DND-41 (cell line): Measurements from ENCODE around the gene NARF.
"Not testable (repeated sequence)": the region's sequence is repeated elsewhere in the genome, so short reads cannot be mapped to it uniquely, and the experiment has no call there.

ENCODE experiments used
- ATAC-seq: fragments of 200-7000 bp; cut with Tn5 transposase; 3 replicates; pipeline ENCODE4 v1.9.1; 2021; ENCODE audit warnings: low read depth; ENCODE audit not compliant: insufficient read depth
- DNase-seq: peaks from one replicate; pipeline ENCODE4 v3.0.0-alpha.2; 2020
- H2AFZ ChIP-seq: 2 replicates; pipeline ENCODE4 v1.6.0; 2012; ENCODE audit warnings: low read depth, low read length
- H3K27ac ChIP-seq: 2 replicates; pipeline ENCODE4 v1.5.1; 2012; ENCODE audit warnings: low read length, inconsistent platforms
- H3K27me3 ChIP-seq: fragments of 200-600 bp; sonication (generic); 2 replicates; pipeline ENCODE4 v1.6.0; 2012; ENCODE audit warnings: low read length, mild to moderate bottlenecking, inconsistent platforms; ENCODE audit not compliant: insufficient read depth, poor library complexity
- H3K36me3 ChIP-seq: 2 replicates; pipeline ENCODE4 v1.5.1; 2012; ENCODE audit warnings: low read length, inconsistent platforms; ENCODE audit not compliant: insufficient read depth
- H3K4me1 ChIP-seq: 2 replicates; pipeline ENCODE4 v1.5.1; 2012; ENCODE audit warnings: mild to moderate bottlenecking, low read length; ENCODE audit not compliant: insufficient read depth
- H3K4me2 ChIP-seq: 2 replicates; pipeline ENCODE4 v1.6.0; 2012; ENCODE audit warnings: mild to moderate bottlenecking, moderate library complexity, low read length, inconsistent platforms; ENCODE audit not compliant: insufficient read depth
- H3K4me3 ChIP-seq, 2 experiments: fragments of 200-600 bp in 1 of 2; shearing (Covaris generic) in 1 of 2; 2 replicates each; pipeline ENCODE4 v1.5.1; 2012 to 2016; ENCODE audit warnings: inconsistent platforms in 2 of 2, low read length in 2 of 2, mild to moderate bottlenecking in 2 of 2, low read depth in 1 of 2, moderate library complexity in 1 of 2
- H3K79me2 ChIP-seq: 2 replicates; pipeline ENCODE4 v1.6.0; 2012; ENCODE audit warnings: low read length, inconsistent platforms; ENCODE audit not compliant: insufficient read depth
- H3K9ac ChIP-seq: 2 replicates; pipeline ENCODE4 v1.6.0; 2012; ENCODE audit warnings: low read depth, mild to moderate bottlenecking, inconsistent platforms, low read length, moderate library complexity
- H3K9me3 ChIP-seq: 2 replicates; pipeline ENCODE4 v1.5.1; 2012; ENCODE audit warnings: low read length, moderate library complexity, mild to moderate bottlenecking, inconsistent platforms; ENCODE audit not compliant: insufficient read depth, severe bottlenecking
- H4K20me1 ChIP-seq: 2 replicates; pipeline ENCODE4 v1.6.0; 2012; ENCODE audit warnings: low read length; ENCODE audit not compliant: insufficient read depth
- CTCF ChIP-seq: IDR thresholded peaks from 2 replicates; pipeline ENCODE4 v1.5.1; 2012; ENCODE audit warnings: borderline replicate concordance, low read length, moderate library complexity, mild to moderate bottlenecking; ENCODE audit not compliant: poor library complexity, severe bottlenecking; ENCODE audit errors: extremely low read depth
- EZH2 ChIP-seq: IDR thresholded peaks from 3 replicates; pipeline ENCODE4 v1.6.1; 2012; ENCODE audit warnings: borderline replicate concordance, low read depth, mild to moderate bottlenecking, moderate library complexity, low read length, inconsistent platforms; ENCODE audit not compliant: severe bottlenecking

Gene NARF

GRCh38 chr17:82534401-82534812, 75.9 kb downstream of the NARF start:
- peaks cover 96% of the 10 kb centered on the region for H4K20me1 ChIP-seq
- no peak overlapping the region for H2AFZ ChIP-seq
- 0 out of 2 replicates have a peak, but pooled peaks cover 3% of the 10 kb centered on the region for H3K4me1 ChIP-seq
- no peak overlapping the region for H3K4me3 ChIP-seq
- no peak overlapping the region for H3K27ac ChIP-seq
- H3K79me2 ChIP-seq: peaks cover 99% of the 10 kb centered on the region
- TF ChIP-seq EZH2 (no peak), CTCF (no peak)
- no peak overlapping the region for H3K4me2 ChIP-seq
- no peak overlapping the region for H3K9ac ChIP-seq
- no peak; the same call in 2 of the 3 replicates for ATAC-seq
- no peaks in the 10 kb centered on the region for H3K27me3 ChIP-seq
- H3K9me3 ChIP-seq: no peaks in the 10 kb centered on the region
- no peak for DNase-seq
- H3K36me3 ChIP-seq: peaks cover 17% of the 10 kb centered on the region

- H3K27me3 ChIP-seq: no peaks in the 10 kb centered on the region
- peak overlapping the region; percentile 6 for H3K27ac ChIP-seq
- ATAC-seq (no peak), DNase-seq (no peak)
- no peaks in the 10 kb centered on the region for H3K9me3 ChIP-seq
- 0 out of 2 replicates have a peak overlapping the region, but pooled peaks have one; percentile 5 for H3K9ac ChIP-seq
- H3K4me3 ChIP-seq: no peak overlapping the region
- H3K4me2 ChIP-seq: no peak overlapping the region
- no peaks in the 10 kb centered on the region for H3K4me1 ChIP-seq
- H3K79me2 ChIP-seq: peaks cover 99% of the 10 kb centered on the region
- H4K20me1 ChIP-seq: peaks cover 87% of the 10 kb centered on the region
- no peak for TF ChIP-seq CTCF
- no peak for TF ChIP-seq EZH2
- peaks cover 11% of the 10 kb centered on the region; the same call in 1 of the 2 replicates for H3K36me3 ChIP-seq
- H2AFZ ChIP-seq: no peak overlapping the region
Measured at GRCh38 chr17:82536512-82537201, 78.1 kb downstream of the NARF start.

- not testable (repeated sequence) for H2AFZ ChIP-seq, H3K9ac ChIP-seq, ATAC-seq, H3K27ac ChIP-seq, H3K4me2 ChIP-seq, H3K4me1 ChIP-seq, DNase-seq, H3K27me3 ChIP-seq, H3K4me3 ChIP-seq, H3K9me3 ChIP-seq
- H3K79me2 ChIP-seq: peaks cover 99% of the 10 kb centered on the region
- peaks cover 11% of the 10 kb centered on the region; the same call in 1 of the 2 replicates for H3K36me3 ChIP-seq
- H4K20me1 ChIP-seq: peaks cover 82% of the 10 kb centered on the region
Measured at GRCh38 chr17:82537228-82537627, 78.7 kb downstream of the NARF start.

- peaks cover 14% of the 10 kb centered on the region; the same call in 1 of the 2 replicates for H3K36me3 ChIP-seq
- not testable (repeated sequence) for H3K9me3 ChIP-seq, H2AFZ ChIP-seq, H3K4me2 ChIP-seq, ATAC-seq, H3K4me1 ChIP-seq, H3K27me3 ChIP-seq, H3K27ac ChIP-seq, H3K4me3 ChIP-seq, H3K9ac ChIP-seq, DNase-seq
- peaks cover 99% of the 10 kb centered on the region for H3K79me2 ChIP-seq
- peaks cover 79% of the 10 kb centered on the region for H4K20me1 ChIP-seq
Measured at GRCh38 chr17:82539076-82539475, 80.5 kb downstream of the NARF start.
